HG03025 (cell line): ENCODE results near the gene SGTA.
"Not testable (repeated sequence)": the region's sequence is repeated elsewhere in the genome, so short reads cannot be mapped to it uniquely, and the experiment has no call there.

ENCODE experiments used
- ATAC-seq: cut with Tn5 transposase; IDR thresholded peaks from one replicate; pipeline ENCODE4 v1.9.1; 2021; ENCODE audit warnings: mild to moderate bottlenecking, moderate library complexity; ENCODE audit not compliant: unreplicated experiment, low FRiP score

Gene SGTA

GRCh38 chr19:2795827-2796658 lies 13.0 kb upstream of the SGTA start:
- ATAC-seq: no peak

GRCh38 chr19:2793577-2793976 lies 10.5 kb upstream of the SGTA start:
- no peak for ATAC-seq

DNA sequence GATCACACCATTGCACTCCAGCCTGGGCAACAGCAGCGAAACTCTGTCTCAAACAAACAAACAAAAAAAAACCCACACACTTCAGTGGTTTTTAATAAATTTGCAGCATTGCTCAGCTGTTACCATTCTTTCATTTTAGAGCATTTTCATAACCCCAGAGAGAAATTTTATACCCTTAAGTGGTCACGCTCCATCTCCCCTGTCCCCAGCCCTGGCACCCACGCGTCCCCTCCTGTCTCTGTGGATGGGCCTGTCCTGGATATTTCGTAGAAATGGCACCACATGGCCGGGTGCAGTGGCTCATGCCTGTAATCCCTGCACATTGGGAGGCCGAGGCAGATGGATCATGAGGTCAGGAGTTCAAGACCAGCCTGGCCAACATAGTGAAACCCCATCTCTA lies 10.1 kb upstream of the SGTA start:
- ATAC-seq: no peak

- not testable (repeated sequence) for ATAC-seq
Measured at GRCh38 chr19:2792666-2793065, 9.6 kb upstream of the SGTA start.

- ATAC-seq: no peak
Measured at GRCh38 chr19:2791876-2792275, 8.8 kb upstream of the SGTA start.

DNA sequence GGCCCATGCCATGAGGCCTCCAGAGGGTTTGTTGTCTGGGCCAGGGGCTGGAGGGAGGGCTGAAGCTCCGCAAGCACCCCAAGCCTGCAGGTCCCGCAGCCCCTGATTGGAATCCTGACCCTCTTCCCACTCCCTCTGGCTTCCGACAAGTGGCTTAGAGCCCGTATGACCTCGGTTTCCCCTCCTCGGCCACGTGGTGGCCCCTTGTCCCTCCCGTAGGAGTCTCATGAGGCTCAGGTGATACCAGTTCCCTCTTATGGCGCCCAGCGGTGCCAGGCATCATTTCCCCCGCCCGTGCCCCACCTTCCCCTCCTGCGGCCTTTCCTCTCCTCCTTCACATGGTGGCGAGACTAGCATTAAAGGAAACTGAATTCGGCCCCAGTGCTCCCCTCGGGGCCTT lies 8.4 kb upstream of the SGTA start:
- ATAC-seq: no peak

DNA sequence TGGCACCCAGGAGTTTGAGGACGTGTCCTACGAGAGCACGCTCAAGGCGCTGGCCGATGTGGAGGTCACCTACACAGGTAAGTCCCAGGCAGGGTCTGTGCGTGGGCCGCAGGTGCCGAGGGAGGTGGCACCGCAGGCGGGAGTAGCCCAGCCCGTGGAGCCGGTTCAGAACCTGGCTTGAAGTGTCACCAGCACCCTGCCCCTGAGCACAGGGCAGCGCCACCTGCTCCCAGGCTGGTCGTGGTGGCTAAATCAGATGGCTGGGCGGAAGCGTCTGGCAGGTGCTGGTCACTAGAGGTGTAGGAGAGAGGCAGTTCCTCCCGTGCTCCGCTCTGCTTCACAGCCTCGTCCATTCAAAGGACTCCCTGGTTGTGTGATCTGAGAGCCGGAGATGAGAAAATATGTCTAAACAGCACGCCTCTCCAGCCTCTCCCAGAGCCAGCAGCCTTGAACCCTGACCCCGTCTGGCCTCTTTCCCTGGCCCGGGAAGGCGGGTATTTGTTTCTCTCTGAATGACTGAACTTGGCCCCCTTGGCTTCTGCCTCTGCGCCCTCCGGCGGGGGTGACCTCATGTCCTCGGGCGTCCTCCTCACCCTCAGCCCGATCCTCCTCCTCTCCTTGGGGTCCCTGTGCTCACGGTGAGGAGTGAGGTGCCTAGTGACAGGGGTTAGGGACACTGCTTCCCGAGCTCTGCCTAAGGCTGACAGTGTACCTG lies 7.6 kb upstream of the SGTA start:
- ATAC-seq: no peak

GRCh38 chr19:2790194-2790556 lies 7.1 kb upstream of the SGTA start:
- no peak for ATAC-seq

DNA sequence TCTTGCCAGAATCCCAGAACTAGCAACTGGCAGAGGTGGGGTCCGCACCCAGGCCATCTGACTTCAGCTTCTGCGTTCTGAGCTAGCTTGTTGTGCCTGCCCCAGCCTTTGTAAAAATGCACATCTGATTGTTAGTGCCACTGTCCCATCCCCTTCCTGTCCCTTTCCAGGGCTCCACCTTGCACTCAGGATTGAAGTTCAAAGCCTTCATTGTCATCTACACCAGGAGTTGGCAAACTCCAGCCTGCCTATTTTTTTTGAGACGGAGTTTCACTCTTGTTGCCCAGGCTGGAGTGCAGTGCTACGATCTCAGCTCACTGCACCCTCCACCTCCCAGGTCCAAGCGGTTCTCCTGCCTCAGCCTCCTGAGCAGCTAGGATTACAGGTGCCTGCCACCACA lies 5.2 kb upstream of the SGTA start:
- no peak for ATAC-seq

DNA sequence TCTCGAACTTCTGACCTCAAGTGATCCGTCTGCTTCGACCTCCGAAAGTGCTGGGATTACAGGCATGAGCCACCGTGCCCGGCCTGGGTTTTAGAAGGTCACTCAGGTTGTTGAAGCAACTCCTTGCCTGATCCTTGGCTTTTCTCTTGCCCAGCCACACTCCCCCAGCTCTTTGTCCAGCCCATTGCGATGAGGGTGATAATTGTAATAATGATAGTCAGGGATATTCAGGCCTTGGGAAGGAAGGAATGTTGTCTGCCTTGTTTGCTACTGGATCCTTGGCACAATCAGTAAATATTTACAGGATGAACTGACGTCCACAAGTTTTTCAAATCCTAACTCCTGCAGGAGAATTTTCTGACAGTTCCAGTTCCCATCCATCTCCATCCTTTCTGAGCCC lies 4.0 kb upstream of the SGTA start:
- no peak for ATAC-seq

- ATAC-seq: peak; percentile 45
Measured at GRCh38 chr19:2785244-2785997, 2.3 kb upstream of the SGTA start, which contains the start of gene THOP1. TSS of gene THOP1 (plus strand) at chr19:2785503. CDS start at chr19:2785663, 160 bp downstream.

- no peak for ATAC-seq
Measured at GRCh38 chr19:2783781-2784145, 690 bp upstream of the SGTA start.

DNA sequence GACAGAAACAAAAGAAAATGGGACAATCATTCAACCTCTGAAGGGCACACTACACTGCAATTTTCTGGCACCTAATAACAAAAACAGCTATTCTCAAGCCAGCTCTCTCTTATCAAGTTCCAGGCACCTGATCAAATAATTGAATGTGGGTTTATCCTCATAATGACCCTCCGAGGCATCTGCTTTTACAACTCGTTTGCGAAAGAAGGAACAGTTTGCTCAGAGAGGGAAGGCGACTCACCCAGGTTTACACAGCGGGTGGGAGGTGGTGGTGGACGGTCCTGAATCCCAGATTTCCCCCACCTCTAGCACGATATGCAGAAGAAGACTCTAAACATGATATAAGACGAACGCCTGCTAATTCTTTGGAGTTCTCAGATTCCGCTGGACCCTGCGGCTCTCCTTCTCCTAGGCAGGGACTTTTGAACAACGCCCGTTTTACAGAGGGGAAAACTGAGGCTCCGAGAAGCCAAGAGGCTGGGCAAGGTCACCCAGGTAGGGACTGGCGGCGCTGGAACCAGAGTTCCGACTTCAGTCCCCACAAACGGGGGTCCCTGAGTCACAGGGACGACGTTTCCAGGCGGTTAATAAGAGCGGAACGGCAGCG lies 641 bp downstream of the SGTA start:
- ATAC-seq: no peak

DNA sequence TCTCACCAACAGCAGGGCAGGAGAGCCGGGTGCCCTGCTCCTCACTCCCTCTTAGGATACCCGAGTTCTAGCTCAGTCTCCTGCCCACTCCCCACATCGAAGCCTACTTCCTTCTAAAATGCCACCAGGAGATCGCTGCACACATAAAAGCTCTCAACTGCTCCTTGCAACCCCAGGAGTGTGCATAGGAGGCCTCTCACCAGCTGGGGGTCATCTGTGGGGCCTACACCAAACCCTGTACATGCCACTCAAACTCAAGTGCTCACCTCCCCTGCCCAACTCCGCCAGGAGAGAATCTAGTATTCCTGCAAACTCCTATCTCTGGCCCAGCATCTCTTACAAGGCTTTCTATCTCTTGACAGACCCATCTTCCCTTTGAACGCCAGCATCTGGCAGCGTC lies 2.8 kb downstream of the SGTA start:
- ATAC-seq: no peak

- no peak for ATAC-seq
Measured at GRCh38 chr19:2779121-2779740, 3.8 kb downstream of the SGTA start.

- ATAC-seq: no peak
Measured at GRCh38 chr19:2777952-2778683, 5.0 kb downstream of the SGTA start.

DNA sequence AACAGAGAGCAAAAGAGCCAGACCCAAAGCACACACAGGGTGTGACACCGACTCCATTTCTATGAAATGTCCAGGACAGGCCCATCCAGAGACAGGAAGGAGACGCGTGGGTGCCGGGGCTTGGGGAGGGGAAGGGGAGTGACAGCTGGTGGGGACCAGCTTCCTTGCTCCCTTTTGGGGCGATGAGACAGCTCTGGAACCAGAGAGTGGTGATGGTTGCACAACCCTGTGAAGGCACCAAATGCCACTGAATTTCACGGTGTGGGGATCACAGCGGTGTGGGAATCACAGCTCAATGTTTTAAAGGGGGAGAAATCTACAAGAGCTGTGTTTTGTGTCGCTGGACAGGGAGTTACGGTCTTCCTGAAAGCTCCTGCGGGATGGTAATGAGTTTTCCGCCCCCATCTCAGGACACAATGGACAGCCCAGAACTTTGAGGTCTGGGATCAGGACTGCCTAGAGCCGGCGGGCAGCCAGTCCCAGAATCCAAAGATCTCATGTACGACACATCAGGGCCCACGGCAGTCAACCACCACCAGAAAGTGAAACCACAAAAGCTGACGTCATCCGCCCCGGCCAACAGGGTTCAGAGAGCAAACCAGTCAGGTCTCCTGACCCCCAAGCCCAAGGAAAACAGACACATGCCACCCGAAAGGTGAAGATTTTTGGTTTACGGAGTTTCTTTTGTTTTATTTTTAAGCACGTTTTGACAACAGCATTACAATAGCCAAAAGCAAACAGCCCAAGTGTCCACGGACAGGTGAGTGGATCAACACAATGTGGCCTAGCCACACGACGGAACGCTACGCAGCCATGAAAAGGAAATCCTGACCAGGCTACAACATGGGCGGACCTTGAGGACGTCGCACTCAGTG lies 7.3 kb downstream of the SGTA start:
- no peak for ATAC-seq

- ATAC-seq: no peak
Measured at GRCh38 chr19:2774953-2775555, 8.0 kb downstream of the SGTA start.
